GM18499 (cell line): ENCODE measurements around the gene AKAP9.
A peak's percentile ranks its signal among the peaks of the same experiment; 100 is the strongest.
"Not testable (repeated sequence)": the region's sequence is repeated elsewhere in the genome, so short reads cannot be mapped to it uniquely, and the experiment has no call there.

Source experiments
- ATAC-seq: cut with Tn5 transposase; IDR thresholded peaks from one replicate; pipeline ENCODE4 v1.9.1; 2021; ENCODE audit warnings: moderate number of reproducible peaks; ENCODE audit not compliant: insufficient read depth, unreplicated experiment

AKAP9 gene

GRCh38 chr7:91944970-91945369, 4.3 kb downstream of the AKAP9 start:
- not testable (repeated sequence) for ATAC-seq

GRCh38 chr7:91945476-91945875, 4.8 kb downstream of the AKAP9 start:
- no peak for ATAC-seq

- no peak for ATAC-seq
These were observed 5.9 kb downstream of the AKAP9 start for GRCh38 chr7:91946549-91946948.

GRCh38 chr7:91947948-91948347, 7.3 kb downstream of the AKAP9 start:
- ATAC-seq, result no peak

- ATAC-seq, result no peak
These were observed 8.8 kb downstream of the AKAP9 start for GRCh38 chr7:91949221-91950009.

GRCh38 chr7:91953618-91954017, 13.0 kb downstream of the AKAP9 start:
- ATAC-seq, result no peak

- not testable (repeated sequence) for ATAC-seq
These were observed 15.8 kb downstream of the AKAP9 start for GRCh38 chr7:91956464-91956863.

- ATAC-seq, result no peak
These were observed 16.6 kb downstream of the AKAP9 start for GRCh38 chr7:91957232-91957631.

- no peak for ATAC-seq
These were observed 17.2 kb downstream of the AKAP9 start for GRCh38 chr7:91957823-91958222.

GRCh38 chr7:91959023-91959422, 18.4 kb downstream of the AKAP9 start:
- ATAC-seq, result no peak

GRCh38 chr7:91961816-91962215, 21.2 kb downstream of the AKAP9 start:
- no peak for ATAC-seq

- no peak for ATAC-seq
These were observed 21.8 kb downstream of the AKAP9 start for GRCh38 chr7:91962419-91962818.

GRCh38 chr7:91967513-91967912, 26.9 kb downstream of the AKAP9 start:
- ATAC-seq, result not testable (repeated sequence)

- no peak for ATAC-seq
These were observed 33.0 kb downstream of the AKAP9 start for GRCh38 chr7:91973639-91974038.

- ATAC-seq, result no peak
These were observed 33.4 kb downstream of the AKAP9 start for GRCh38 chr7:91974066-91974465.

GRCh38 chr7:91976743-91977142, 36.1 kb downstream of the AKAP9 start:
- no peak for ATAC-seq

- no peak for ATAC-seq
These were observed 38.9 kb downstream of the AKAP9 start for GRCh38 chr7:91979590-91979989.

GRCh38 chr7:91982352-91982751, 41.7 kb downstream of the AKAP9 start:
- not testable (repeated sequence) for ATAC-seq

GRCh38 chr7:91988213-91988612, 47.6 kb downstream of the AKAP9 start:
- no peak for ATAC-seq

- no peak for ATAC-seq
These were observed 53.3 kb downstream of the AKAP9 start for GRCh38 chr7:91993976-91994375.

GRCh38 chr7:91995391-91996105, 54.9 kb downstream of the AKAP9 start:
- ATAC-seq, result peak; percentile 88
